Kidney (tissue), 14 donors: Measurements from ENCODE around the gene SGSH. TPM values are rescaled to one million over a fixed set of nuclear protein-coding genes. Genes with fewer than 3 reads are reported as not detected.

ENCODE experiments used
- DNase-seq, 5 donors: peaks; one replicate each; pipeline ENCODE4 v3.0.0-alpha.2; 2013 to 2020
- FAIRE-seq: peaks from 2 replicates; lab custom pipeline; 2012; peaks lifted over from hg19 to GRCh38; lab: Jason Lieb, UNC
- H3K27ac ChIP-seq, 2 donors: one replicate each; pipeline ENCODE4 v1.7.0; 2013; ENCODE audit warnings: low read depth in 2 of 2, low read length in 2 of 2, inconsistent platforms in 1 of 2
- H3K27me3 ChIP-seq: one replicate; pipeline ENCODE4 v1.7.1; 2013; ENCODE audit warnings: low read length, inconsistent platforms; ENCODE audit not compliant: control insufficient read depth, insufficient read depth
- H3K36me3 ChIP-seq, 3 donors: one replicate each; pipeline versions ENCODE4 v1.7.0 to v1.7.1; 2013; ENCODE audit warnings: low read length in 3 of 3, control low read depth in 1 of 3, inconsistent platforms in 1 of 3; ENCODE audit not compliant: insufficient read depth in 3 of 3, control insufficient read depth in 2 of 3
- H3K4me1 ChIP-seq, 3 donors: one replicate each; pipeline versions ENCODE4 v1.7.0 to v1.7.1; 2013; ENCODE audit warnings: low read length in 3 of 3, inconsistent platforms in 1 of 3, low read depth in 1 of 3; ENCODE audit not compliant: control insufficient read depth in 2 of 3, insufficient read depth in 2 of 3
- H3K4me3 ChIP-seq, 3 donors: one replicate each; pipeline versions ENCODE4 v1.7.0 to v1.8.1; 2013; ENCODE audit warnings: low read length in 3 of 3, control low read depth in 1 of 3, inconsistent platforms in 1 of 3
- H3K9ac ChIP-seq, 3 donors: one replicate each; pipeline versions ENCODE4 v1.7.0 to v1.7.1; 2013; ENCODE audit warnings: low read length in 3 of 3, control low read depth in 1 of 3, inconsistent platforms in 1 of 3
- H3K9me3 ChIP-seq, 3 donors: one replicate each; pipeline versions ENCODE4 v1.7.0 to v1.7.1; 2013; ENCODE audit warnings: low read length in 3 of 3, control low read depth in 1 of 3, inconsistent platforms in 1 of 3; ENCODE audit not compliant: control insufficient read depth in 2 of 3, insufficient read depth in 1 of 3
- intact Hi-C: fragments of 100-400 bp; cut with DNase I; formaldehyde crosslinking; loops from one replicate; pipeline ENCODE4 v1.11.1; 2022
- polyA plus RNA-seq: library from polyadenylated mRNA; stranded (reverse); fragments of 350-450 nt; fragmentation: Illumina TruSeq; extraction: RNeasy Lipid Tissue Mini Kit (QIAGEN cat#74804); gene quantifications from one replicate; pipeline ENCODE4 v1.2.3, GENCODE V29; 2014; ENCODE audit warnings: low read depth, low replicate concordance; ENCODE audit not compliant: insufficient read depth
- total RNA-seq: library from RNA; stranded (reverse); fragmentation: NEBNext Ultra II Directional; extraction: Animal tissue kit (Norgen Biotek cat#: 25700); gene quantifications from one replicate; pipeline ENCODE4 v1.2.1, GENCODE V29; 2021
- TF ChIP-seq, protein P1 (sequence below): IDR thresholded peaks from 3 replicates; pipeline ENCODE4 v1.5.1; 2012; ENCODE audit warnings: mild to moderate bottlenecking, moderate library complexity, borderline replicate concordance; ENCODE audit not compliant: insufficient read depth; ENCODE audit errors: extremely low read depth
- donor health status: control.
- donor health status: control.
- donor health status: control.
- donor health status: control.
- donor health status: control.
- donor health status: DM: yes; HTN: yes; CAD: no.
- donor health status: Normal renal cell carcinoma (clear cell type).

Gene SGSH
- total and polyA plus RNA-seq, 2 donors from 2014 or later: 25.9 to 63.2 TPM

DNA sequence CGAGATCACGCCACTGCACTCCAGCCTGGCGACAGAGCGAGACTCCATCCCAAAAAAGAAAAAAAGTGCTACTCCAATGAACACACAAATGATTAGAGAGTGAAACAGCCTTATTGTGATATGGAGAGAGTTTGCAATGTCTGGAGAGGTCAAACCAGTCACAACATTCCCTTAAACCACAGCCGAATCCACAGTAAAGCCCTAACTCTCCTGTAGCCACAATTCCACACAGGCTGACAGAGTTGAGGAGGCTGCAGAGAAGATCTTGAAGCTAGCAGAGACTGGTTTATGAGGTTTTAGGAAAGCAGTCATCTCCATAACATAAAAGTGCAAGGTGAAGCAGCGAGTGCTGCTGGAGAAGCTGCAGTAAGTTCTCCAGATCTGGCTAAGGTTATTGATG is 47.3 kb upstream of the SGSH start:
- intact Hi-C loops: no loop called here
- H3K9me3 ChIP-seq: no peaks in the 10 kb centered on the region
- H3K27ac ChIP-seq: no peak overlapping the region
- peaks cover 0 to 12% (median 6%) of the 10 kb centered on the region in 3 donors for H3K36me3 ChIP-seq
- DNase-seq (no peak), FAIRE-seq (no peak)
- peaks cover 0 to 31% (median 30%) of the 10 kb centered on the region in 3 donors for H3K4me1 ChIP-seq
- H3K9ac ChIP-seq: no peak overlapping the region
- TF ChIP-seq, protein P1, sequence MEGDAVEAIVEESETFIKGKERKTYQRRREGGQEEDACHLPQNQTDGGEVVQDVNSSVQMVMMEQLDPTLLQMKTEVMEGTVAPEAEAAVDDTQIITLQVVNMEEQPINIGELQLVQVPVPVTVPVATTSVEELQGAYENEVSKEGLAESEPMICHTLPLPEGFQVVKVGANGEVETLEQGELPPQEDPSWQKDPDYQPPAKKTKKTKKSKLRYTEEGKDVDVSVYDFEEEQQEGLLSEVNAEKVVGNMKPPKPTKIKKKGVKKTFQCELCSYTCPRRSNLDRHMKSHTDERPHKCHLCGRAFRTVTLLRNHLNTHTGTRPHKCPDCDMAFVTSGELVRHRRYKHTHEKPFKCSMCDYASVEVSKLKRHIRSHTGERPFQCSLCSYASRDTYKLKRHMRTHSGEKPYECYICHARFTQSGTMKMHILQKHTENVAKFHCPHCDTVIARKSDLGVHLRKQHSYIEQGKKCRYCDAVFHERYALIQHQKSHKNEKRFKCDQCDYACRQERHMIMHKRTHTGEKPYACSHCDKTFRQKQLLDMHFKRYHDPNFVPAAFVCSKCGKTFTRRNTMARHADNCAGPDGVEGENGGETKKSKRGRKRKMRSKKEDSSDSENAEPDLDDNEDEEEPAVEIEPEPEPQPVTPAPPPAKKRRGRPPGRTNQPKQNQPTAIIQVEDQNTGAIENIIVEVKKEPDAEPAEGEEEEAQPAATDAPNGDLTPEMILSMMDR: no peak
- no peaks in the 10 kb centered on the region for H3K27me3 ChIP-seq
- H3K4me3 ChIP-seq: no peak overlapping the region

- Histone ChIP-seq H3K36me3 (peaks cover 0 to 12% (median 6%) of the 10 kb centered on the region in 3 donors), H3K27ac (no peak overlapping the region), H3K4me1 (peaks cover 0 to 34% (median 33%) of the 10 kb centered on the region in 3 donors), H3K27me3 (no peaks in the 10 kb centered on the region), H3K9ac (no peak overlapping the region), H3K4me3 (no peak overlapping the region), H3K9me3 (no peaks in the 10 kb centered on the region)
- intact Hi-C loops: no loop called here
- DNase-seq (no peak), FAIRE-seq (no peak)
- TF ChIP-seq, protein P1: no peak
These were observed 45.3 kb upstream of the SGSH start for GRCh38 chr17:80265205-80266068.

- intact Hi-C loops: no loop called here
- Histone ChIP-seq H3K4me3 (peak overlapping the region in 2 of 3 donors; percentile 82 to 88), H3K9ac (peak overlapping the region in 2 of 3 donors; percentile 41 to 78), H3K27me3 (no peaks in the 10 kb centered on the region), H3K27ac (peak overlapping the region in 1 of 2 donors; percentile 88), H3K4me1 (peaks cover 0 to 31% (median 24%) of the 10 kb centered on the region in 3 donors), H3K36me3 (peaks cover 0 to 12% (median 3%) of the 10 kb centered on the region in 3 donors), H3K9me3 (no peaks in the 10 kb centered on the region)
- TF ChIP-seq, protein P1: no peak
- no peak for DNase-seq
- FAIRE-seq: no peak
These were observed 44.3 kb upstream of the SGSH start for GRCh38 chr17:80264205-80265075.
